ENCODE data around the gene ZNF154. TPM values are rescaled to one million over a fixed set of nuclear protein-coding genes. Genes with fewer than 3 reads are reported as not detected.
A peak's percentile ranks its signal among the peaks of the same experiment; 100 is the strongest.

The ZNF154 gene
- polyA plus RNA-seq, result 10 to 100 TPM in 1 of 4 donors, 1 to 10 TPM in 1, under 1 TPM in 1, not detected in 1; 0.27 to 16.7 (median 1.4) TPM
- long read RNA-seq, donor 1, partial matches to known transcripts, result 18 of 19 reads
- long read RNA-seq, donor 1, other reads (novel, unspliced or antisense), result 0 of 19 reads
- long read RNA-seq, donor 2, partial matches to known transcripts, result 5 of 5 reads
- long read RNA-seq, donor 2, other reads (novel, unspliced or antisense), result 0 of 5 reads
- long read RNA-seq, donor 3, full-length matches to known transcripts, result 1 of 1 reads
- long read RNA-seq, donor 3, partial matches to known transcripts, result 0 of 1 reads
- long read RNA-seq, donor 3, other reads (novel, unspliced or antisense), result 0 of 1 reads
- long read RNA-seq, donor 4, result 0 reads
- long read RNA-seq, donor 5, result 0 reads
- long read RNA-seq, donor 6, result 0 reads
- long read RNA-seq, donor 7, partial matches to known transcripts, result 5 of 5 reads
- long read RNA-seq, donor 7, other reads (novel, unspliced or antisense), result 0 of 5 reads
- long read RNA-seq, donor 8, result 0 reads
- long read RNA-seq, donor 9, result 0 reads
- long read RNA-seq, donor 10, partial matches to known transcripts, result 12 of 13 reads
- long read RNA-seq, donor 10, other reads (novel, unspliced or antisense), result 0 of 13 reads

- WGBS, 3 donors, result 2 to 28% (median 25%) methylated on average over 53 of the region's 53 CpGs
- H3K4me3 ChIP-seq (ENCODE audit: low read depth in 1 of 3, low read length in 3 of 3), result peak within 1 kb of the TSS; percentile 28 to 96 (median 64)
- peak within 1 kb of the TSS in 2 of 3 donors; percentile 90 to 97 for H3K27ac ChIP-seq (ENCODE audit: low read depth in 1 of 3, low read length in 2 of 3)
- no peak for FAIRE-seq
- H3K9me3 ChIP-seq (ENCODE audit: control insufficient read depth in 2 of 2, insufficient read depth in 1 of 2, low read depth in 1 of 2, low read length in 1 of 2), result peaks cover 9 to 42% of the 10 kb centered on the region in 2 donors
- H3K27me3 ChIP-seq (ENCODE audit: control insufficient read depth in 3 of 3, insufficient read depth in 3 of 3, low read length in 3 of 3), result no peaks in the 10 kb centered on the region
- peak; percentile 18 to 94 for DNase-seq
- H3K4me1 ChIP-seq (ENCODE audit: control insufficient read depth in 3 of 3, insufficient read depth in 2 of 3, low read depth in 1 of 3, low read length in 2 of 3), result peaks cover 0 to 8% (median 4%) of the 10 kb centered on the region in 3 donors
- H3K36me3 ChIP-seq (ENCODE audit: control insufficient read depth in 3 of 3, insufficient read depth in 2 of 3, low read depth in 1 of 3, low read length in 3 of 3), result peaks cover 0 to 35% (median 3%) of the 10 kb centered on the region in 3 donors
Measured at GRCh38 chr19:57708641-57709361, at the start of gene ZNF154. ZNF154 (minus strand) TSS chr19:57709204; CDS start chr19:57708971, 233 bp downstream.

GRCh38 chr19:57757941-57758340 lies 48.9 kb upstream of the ZNF154 start:
- FAIRE-seq (no peak), DNase-seq (no peak)
- no peak overlapping the region for H3K27ac ChIP-seq (ENCODE audit: low read depth in 1 of 3, low read length in 2 of 3)
- H3K4me1 ChIP-seq (ENCODE audit: control insufficient read depth in 3 of 3, insufficient read depth in 2 of 3, low read depth in 1 of 3, low read length in 2 of 3), result no peaks in the 10 kb centered on the region
- no peaks in the 10 kb centered on the region for H3K27me3 ChIP-seq (ENCODE audit: control insufficient read depth in 3 of 3, insufficient read depth in 3 of 3, low read length in 3 of 3)
- WGBS, 3 donors, result 95 to 99% (median 97%) methylated on average over 2 of the region's 2 CpGs
- peaks cover 0 to 39% of the 10 kb centered on the region in 2 donors for H3K9me3 ChIP-seq (ENCODE audit: control insufficient read depth in 2 of 2, insufficient read depth in 1 of 2, low read depth in 1 of 2, low read length in 1 of 2)
- H3K36me3 ChIP-seq (ENCODE audit: control insufficient read depth in 3 of 3, insufficient read depth in 2 of 3, low read depth in 1 of 3, low read length in 3 of 3), result peaks cover 24 to 35% (median 33%) of the 10 kb centered on the region in 3 donors
- H3K4me3 ChIP-seq (ENCODE audit: low read depth in 1 of 3, low read length in 3 of 3), result no peak overlapping the region

GRCh38 chr19:57755031-57755430 lies 46.0 kb upstream of the ZNF154 start:
- no peaks in the 10 kb centered on the region for H3K4me1 ChIP-seq (ENCODE audit: control insufficient read depth in 3 of 3, insufficient read depth in 2 of 3, low read depth in 1 of 3, low read length in 2 of 3)
- no peaks in the 10 kb centered on the region for H3K27me3 ChIP-seq (ENCODE audit: control insufficient read depth in 3 of 3, insufficient read depth in 3 of 3, low read length in 3 of 3)
- no peak overlapping the region for H3K4me3 ChIP-seq (ENCODE audit: low read depth in 1 of 3, low read length in 3 of 3)
- H3K36me3 ChIP-seq (ENCODE audit: control insufficient read depth in 3 of 3, insufficient read depth in 2 of 3, low read depth in 1 of 3, low read length in 3 of 3), result peaks cover 27 to 62% (median 46%) of the 10 kb centered on the region in 3 donors
- FAIRE-seq (no peak), DNase-seq (no peak)
- peaks cover 2 to 62% of the 10 kb centered on the region in 2 donors for H3K9me3 ChIP-seq (ENCODE audit: control insufficient read depth in 2 of 2, insufficient read depth in 1 of 2, low read depth in 1 of 2, low read length in 1 of 2)
- WGBS, 3 donors, result 84 to 94% (median 86%) methylated on average over 4 of the region's 4 CpGs
- no peak overlapping the region for H3K27ac ChIP-seq (ENCODE audit: low read depth in 1 of 3, low read length in 2 of 3)

- H3K27ac ChIP-seq (ENCODE audit: low read depth in 1 of 3, low read length in 2 of 3), result no peak overlapping the region
- H3K9me3 ChIP-seq (ENCODE audit: control insufficient read depth in 2 of 2, insufficient read depth in 1 of 2, low read depth in 1 of 2, low read length in 1 of 2), result peaks cover 3 to 65% of the 10 kb centered on the region in 2 donors
- H3K4me3 ChIP-seq (ENCODE audit: low read depth in 1 of 3, low read length in 3 of 3), result no peak overlapping the region
- H3K36me3 ChIP-seq (ENCODE audit: control insufficient read depth in 3 of 3, insufficient read depth in 2 of 3, low read depth in 1 of 3, low read length in 3 of 3), result peaks cover 28 to 69% (median 40%) of the 10 kb centered on the region in 3 donors
- FAIRE-seq (no peak), DNase-seq (no peak)
- H3K4me1 ChIP-seq (ENCODE audit: control insufficient read depth in 3 of 3, insufficient read depth in 2 of 3, low read depth in 1 of 3, low read length in 2 of 3), result no peaks in the 10 kb centered on the region
- 97 to 99% (median 98%) methylated on average over 10 of the region's 10 CpGs for WGBS, 3 donors
- H3K27me3 ChIP-seq (ENCODE audit: control insufficient read depth in 3 of 3, insufficient read depth in 3 of 3, low read length in 3 of 3), result no peaks in the 10 kb centered on the region
Measured at GRCh38 chr19:57754091-57754673, 45.2 kb upstream of the ZNF154 start.

GRCh38 chr19:57748029-57748428 lies 39.0 kb upstream of the ZNF154 start:
- FAIRE-seq, result no peak
- Histone ChIP-seq H3K27me3 (ENCODE audit: control insufficient read depth in 3 of 3, insufficient read depth in 3 of 3, low read length in 3 of 3) (no peaks in the 10 kb centered on the region), H3K4me1 (ENCODE audit: control insufficient read depth in 3 of 3, insufficient read depth in 2 of 3, low read depth in 1 of 3, low read length in 2 of 3) (peaks cover 0 to 10% (median 0%) of the 10 kb centered on the region in 3 donors), H3K27ac (ENCODE audit: low read depth in 1 of 3, low read length in 2 of 3) (no peak overlapping the region), H3K4me3 (ENCODE audit: low read depth in 1 of 3, low read length in 3 of 3) (peak overlapping the region in 2 of 3 donors; percentile 89 to 92), H3K36me3 (ENCODE audit: control insufficient read depth in 3 of 3, insufficient read depth in 2 of 3, low read depth in 1 of 3, low read length in 3 of 3) (peaks cover 14 to 44% (median 31%) of the 10 kb centered on the region in 3 donors), H3K9me3 (ENCODE audit: control insufficient read depth in 2 of 2, insufficient read depth in 1 of 2, low read depth in 1 of 2, low read length in 1 of 2) (peaks cover 3 to 49% of the 10 kb centered on the region in 2 donors)
- no peak for DNase-seq
- 94 to 99% (median 98%) methylated on average over 3 of the region's 3 CpGs for WGBS, 3 donors

GRCh38 chr19:57747472-57747807 lies 38.4 kb upstream of the ZNF154 start:
- Histone ChIP-seq H3K9me3 (ENCODE audit: control insufficient read depth in 2 of 2, insufficient read depth in 1 of 2, low read depth in 1 of 2, low read length in 1 of 2) (peaks cover 3 to 44% of the 10 kb centered on the region in 2 donors), H3K36me3 (ENCODE audit: control insufficient read depth in 3 of 3, insufficient read depth in 2 of 3, low read depth in 1 of 3, low read length in 3 of 3) (peaks cover 8 to 38% (median 30%) of the 10 kb centered on the region in 3 donors), H3K4me1 (ENCODE audit: control insufficient read depth in 3 of 3, insufficient read depth in 2 of 3, low read depth in 1 of 3, low read length in 2 of 3) (peaks cover 0 to 10% (median 0%) of the 10 kb centered on the region in 3 donors), H3K27ac (ENCODE audit: low read depth in 1 of 3, low read length in 2 of 3) (peak overlapping the region; percentile 73 to 95 (median 85)), H3K4me3 (ENCODE audit: low read depth in 1 of 3, low read length in 3 of 3) (peak overlapping the region; percentile 89 to 92 (median 91)), H3K27me3 (ENCODE audit: control insufficient read depth in 3 of 3, insufficient read depth in 3 of 3, low read length in 3 of 3) (no peaks in the 10 kb centered on the region)
- WGBS, 3 donors, result 41 to 51% (median 47%) methylated on average over 6 of the region's 6 CpGs
- DNase-seq (no peak), FAIRE-seq (no peak)

GRCh38 chr19:57746580-57747471 lies 37.8 kb upstream of the ZNF154 start, which contains the start of gene ZNF776:
ZNF776 (plus strand) TSS chr19:57746815; CDS start chr19:57747059, 244 bp downstream.
- peak within 1 kb of the TSS; percentile 73 to 95 (median 85) for H3K27ac ChIP-seq (ENCODE audit: low read depth in 1 of 3, low read length in 2 of 3)
- peaks cover 1 to 38% of the 10 kb centered on the region in 2 donors for H3K9me3 ChIP-seq (ENCODE audit: control insufficient read depth in 2 of 2, insufficient read depth in 1 of 2, low read depth in 1 of 2, low read length in 1 of 2)
- H3K27me3 ChIP-seq (ENCODE audit: control insufficient read depth in 3 of 3, insufficient read depth in 3 of 3, low read length in 3 of 3), result no peaks in the 10 kb centered on the region
- DNase-seq, result peak; percentile 96
- peak within 1 kb of the TSS; percentile 89 to 92 (median 91) for H3K4me3 ChIP-seq (ENCODE audit: low read depth in 1 of 3, low read length in 3 of 3)
- FAIRE-seq, result no peak
- WGBS, 3 donors, result 1% methylated on average over 48 to 51 of the region's 51 CpGs
- peaks cover 4 to 32% (median 24%) of the 10 kb centered on the region in 3 donors for H3K36me3 ChIP-seq (ENCODE audit: control insufficient read depth in 3 of 3, insufficient read depth in 2 of 3, low read depth in 1 of 3, low read length in 3 of 3)
- H3K4me1 ChIP-seq (ENCODE audit: control insufficient read depth in 3 of 3, insufficient read depth in 2 of 3, low read depth in 1 of 3, low read length in 2 of 3), result peaks cover 0 to 10% (median 0%) of the 10 kb centered on the region in 3 donors

Measured in small intestine (tissue), 16 donors.